ENCODE data around the gene SCTR. TPM values are rescaled to one million over a fixed set of nuclear protein-coding genes. Genes with fewer than 3 reads are reported as not detected.

The SCTR gene
- total RNA-seq, 2 experiments from 2014 or later: not detected

DNA sequence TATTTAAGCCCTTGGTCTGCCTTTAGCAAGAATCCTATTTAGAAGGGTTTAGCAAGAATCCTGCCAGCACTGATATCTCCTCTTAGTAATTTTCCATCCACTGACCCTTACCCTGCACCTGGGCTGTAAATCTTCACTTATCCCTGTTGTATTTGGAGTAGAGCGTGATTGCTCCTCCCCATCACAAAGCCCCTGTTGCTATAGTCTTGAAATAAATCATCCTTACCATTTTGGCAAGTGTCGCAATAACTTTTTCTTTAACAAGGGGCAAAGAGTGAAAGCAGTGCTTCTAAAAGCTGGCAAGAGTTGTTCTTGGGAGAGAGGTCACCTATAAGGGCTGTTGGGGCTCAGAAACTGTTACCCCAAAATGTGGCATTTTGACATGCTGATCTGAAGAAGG is 3.7 kb upstream of the SCTR start:
- no peak for ATAC-seq
- Mint-ChIP-seq H3K4me3 (no peak overlapping the region), H3K27me3 (peaks cover 33% of the 10 kb centered on the region), H3K27ac (no peak overlapping the region), H3K36me3 (ENCODE audit: low read depth) (no peaks in the 10 kb centered on the region), H3K9me3 (peaks cover 4% of the 10 kb centered on the region), H3K4me1 (ENCODE audit: low read depth) (no peaks in the 10 kb centered on the region)
- intact Hi-C loops (cut with micrococcal nuclease): no loop called here
- ChIA-PET CTCF (interaction anchor here (1.3 kb wide), 1 partner anchor 10 kb away, joined by 5 read pairs; no protein-coding TSS in a partner anchor), POLR2A (no interaction called here)
- no peak for DNase-seq
- TF ChIP-seq, protein P1, sequence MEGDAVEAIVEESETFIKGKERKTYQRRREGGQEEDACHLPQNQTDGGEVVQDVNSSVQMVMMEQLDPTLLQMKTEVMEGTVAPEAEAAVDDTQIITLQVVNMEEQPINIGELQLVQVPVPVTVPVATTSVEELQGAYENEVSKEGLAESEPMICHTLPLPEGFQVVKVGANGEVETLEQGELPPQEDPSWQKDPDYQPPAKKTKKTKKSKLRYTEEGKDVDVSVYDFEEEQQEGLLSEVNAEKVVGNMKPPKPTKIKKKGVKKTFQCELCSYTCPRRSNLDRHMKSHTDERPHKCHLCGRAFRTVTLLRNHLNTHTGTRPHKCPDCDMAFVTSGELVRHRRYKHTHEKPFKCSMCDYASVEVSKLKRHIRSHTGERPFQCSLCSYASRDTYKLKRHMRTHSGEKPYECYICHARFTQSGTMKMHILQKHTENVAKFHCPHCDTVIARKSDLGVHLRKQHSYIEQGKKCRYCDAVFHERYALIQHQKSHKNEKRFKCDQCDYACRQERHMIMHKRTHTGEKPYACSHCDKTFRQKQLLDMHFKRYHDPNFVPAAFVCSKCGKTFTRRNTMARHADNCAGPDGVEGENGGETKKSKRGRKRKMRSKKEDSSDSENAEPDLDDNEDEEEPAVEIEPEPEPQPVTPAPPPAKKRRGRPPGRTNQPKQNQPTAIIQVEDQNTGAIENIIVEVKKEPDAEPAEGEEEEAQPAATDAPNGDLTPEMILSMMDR (IDR thresholded peaks at IDR 0.05): no peak

DNA sequence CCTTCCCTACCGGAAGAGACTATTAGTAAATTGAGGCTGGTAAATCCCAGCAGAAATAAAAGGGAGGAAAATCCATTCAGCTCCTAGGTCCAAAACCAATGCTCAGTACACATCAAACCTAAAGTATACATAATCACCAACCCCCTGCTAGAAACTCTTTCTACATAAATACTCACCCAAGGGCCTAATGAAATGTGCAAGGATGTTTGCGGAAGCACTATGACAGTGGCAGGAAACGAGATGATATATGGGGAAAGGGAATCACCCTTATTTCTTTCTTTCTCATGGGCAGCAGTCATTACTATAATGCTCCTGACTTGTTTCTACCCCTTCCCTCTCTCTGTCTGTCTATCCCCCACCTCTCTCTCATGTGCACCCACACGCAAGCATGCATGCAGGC is 1.3 kb upstream of the SCTR start:
- ATAC-seq (no peak), DNase-seq (no peak)
- Mint-ChIP-seq H3K27ac (no peak overlapping the region), H3K9me3 (no peaks in the 10 kb centered on the region), H3K36me3 (ENCODE audit: low read depth) (no peaks in the 10 kb centered on the region), H3K4me3 (no peak overlapping the region), H3K4me1 (ENCODE audit: low read depth) (no peaks in the 10 kb centered on the region), H3K27me3 (peaks cover 38% of the 10 kb centered on the region)
- ChIA-PET POLR2A (no interaction called here), CTCF (no interaction called here)
- TF ChIP-seq, protein P1 (IDR thresholded peaks at IDR 0.05): no peak
- intact Hi-C loops (cut with micrococcal nuclease): no loop called here

DNA sequence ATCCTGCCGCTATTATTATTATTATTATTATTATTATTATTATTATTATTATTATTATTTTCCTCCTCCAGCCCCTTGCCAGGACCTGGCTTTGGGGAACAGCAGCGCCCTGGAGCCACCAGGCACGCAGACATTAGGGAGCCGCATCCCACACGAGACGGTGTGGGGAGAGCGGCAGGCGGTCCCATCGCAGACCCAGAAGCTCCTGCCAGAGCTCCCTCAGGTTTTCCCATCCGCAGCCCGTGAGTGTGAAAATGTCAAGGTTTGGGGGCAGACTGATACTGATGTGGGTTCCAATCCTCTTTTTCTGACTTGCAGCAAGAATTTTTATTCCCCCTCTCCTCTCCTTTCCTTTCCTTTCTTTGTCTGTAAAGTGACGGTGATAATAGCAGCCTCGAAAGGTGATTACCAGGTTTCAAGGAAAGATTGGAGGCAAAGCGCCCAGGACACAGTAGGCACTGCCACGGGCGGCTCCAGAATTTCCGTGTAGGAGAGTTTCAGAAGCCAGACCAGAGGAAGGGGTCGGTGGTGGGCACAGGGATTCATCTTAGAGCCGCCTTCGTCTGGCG is 816 bp downstream of the SCTR start:
- Mint-ChIP-seq H3K9me3 (no peaks in the 10 kb centered on the region), H3K36me3 (ENCODE audit: low read depth) (no peaks in the 10 kb centered on the region), H3K4me1 (ENCODE audit: low read depth) (no peaks in the 10 kb centered on the region), H3K27ac (no peak overlapping the region), H3K4me3 (no peak overlapping the region), H3K27me3 (peaks cover 35% of the 10 kb centered on the region)
- ChIA-PET CTCF (no interaction called here), POLR2A (no interaction called here)
- TF ChIP-seq, protein P1 (IDR thresholded peaks at IDR 0.05): no peak
- intact Hi-C loops (cut with micrococcal nuclease): no loop called here
- DNase-seq: no peak
- no peak for ATAC-seq

DNA sequence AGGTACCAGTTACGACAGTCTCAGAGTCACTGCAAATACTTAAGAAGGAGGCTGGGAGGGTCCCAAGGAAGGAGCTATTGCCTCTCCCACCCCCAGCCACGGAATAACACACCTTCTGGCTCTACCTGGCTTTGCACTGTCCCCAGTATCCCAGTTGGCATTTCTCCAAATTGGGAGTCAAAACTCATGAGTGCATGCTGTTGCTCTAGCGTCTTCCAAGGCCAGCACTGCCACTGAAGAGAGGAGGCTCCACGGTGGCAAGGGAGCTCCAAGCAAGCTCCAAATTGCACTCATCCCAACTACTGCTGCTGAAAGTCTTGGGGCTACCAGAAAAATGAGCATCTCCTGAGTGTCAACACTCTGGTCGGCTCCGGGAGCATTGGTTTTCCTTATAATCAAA is 1.6 kb downstream of the SCTR start:
- H3K4me3 Mint-ChIP-seq: no peak overlapping the region
- TF ChIP-seq, protein P1 (IDR thresholded peaks at IDR 0.05): no peak
- DNase-seq (no peak), ATAC-seq (no peak)
- H3K27me3 Mint-ChIP-seq: peaks cover 38% of the 10 kb centered on the region
- intact Hi-C loops (cut with micrococcal nuclease): no loop called here
- H3K4me1 Mint-ChIP-seq (ENCODE audit: low read depth): no peaks in the 10 kb centered on the region
- POLR2A ChIA-PET: no interaction called here
- no peaks in the 10 kb centered on the region for H3K9me3 Mint-ChIP-seq
- no peak overlapping the region for H3K27ac Mint-ChIP-seq
- no peaks in the 10 kb centered on the region for H3K36me3 Mint-ChIP-seq (ENCODE audit: low read depth)
- CTCF ChIA-PET: no interaction called here

DNA sequence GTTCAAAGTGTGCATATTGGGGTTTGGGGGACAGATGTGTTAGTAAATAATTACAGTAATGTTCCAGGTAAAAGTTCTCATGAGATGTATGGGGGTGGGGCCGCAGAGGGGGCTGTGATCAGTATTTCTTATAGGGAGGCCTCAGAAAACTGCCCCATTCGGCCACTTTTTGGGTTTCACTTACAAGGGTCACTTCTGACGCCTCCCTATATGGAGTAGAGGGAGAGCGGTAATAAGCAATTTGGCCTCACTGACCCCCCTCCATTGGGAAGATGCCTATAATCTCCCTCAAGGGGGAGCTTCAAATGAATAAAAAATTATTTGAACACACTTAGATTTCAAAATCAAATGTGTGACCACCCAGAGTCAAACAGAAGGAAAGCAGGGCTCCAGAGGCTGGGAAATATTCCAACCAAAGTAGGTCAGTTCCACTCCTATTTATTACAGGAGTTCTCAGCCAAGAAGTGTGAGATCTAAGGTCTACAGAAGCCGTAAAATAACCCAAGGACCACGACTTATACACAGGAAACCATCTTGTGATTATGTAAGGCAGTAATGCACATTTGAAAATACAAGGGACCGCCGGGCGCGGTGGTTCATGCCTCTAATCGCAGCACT is 2.7 kb downstream of the SCTR start:
- H3K27ac Mint-ChIP-seq: no peak overlapping the region
- ATAC-seq: no peak
- intact Hi-C loops (cut with micrococcal nuclease): no loop called here
- ChIA-PET POLR2A (no interaction called here), CTCF (no interaction called here)
- peaks cover 35% of the 10 kb centered on the region for H3K27me3 Mint-ChIP-seq
- no peak overlapping the region for H3K4me3 Mint-ChIP-seq
- no peak for DNase-seq
- no peaks in the 10 kb centered on the region for H3K36me3 Mint-ChIP-seq (ENCODE audit: low read depth)
- H3K4me1 Mint-ChIP-seq (ENCODE audit: low read depth): no peaks in the 10 kb centered on the region
- H3K9me3 Mint-ChIP-seq: no peaks in the 10 kb centered on the region
- TF ChIP-seq, protein P1 (IDR thresholded peaks at IDR 0.05): no peak

Measured in activated CD8-positive, alpha-beta T cell treated with anti-CD3 and anti-CD28 coated beads for 36 hours (primary cell).